Loucy (cell line): ENCODE data around the gene CELF2.

ENCODE experiments used
- H2AFZ ChIP-seq: fragments of 200-600 bp; sonication (generic); 2 replicates; pipeline ENCODE4 v1.6.0; 2016; ENCODE audit warnings: antibody characterized with exemption, mild to moderate bottlenecking, low read length, moderate library complexity
- H3F3A ChIP-seq: fragments of 200-600 bp; 2 replicates; pipeline ENCODE4 v1.6.0; 2016; ENCODE audit warnings: antibody characterized with exemption, low read depth, mild to moderate bottlenecking
- H3K27me3 ChIP-seq: fragments of 200-600 bp; sonication (generic); 2 replicates; pipeline ENCODE4 v1.6.1; 2014; ENCODE audit warnings: low read length, mild to moderate bottlenecking; ENCODE audit not compliant: insufficient read depth, poor library complexity, severe bottlenecking
- H3K36me3 ChIP-seq: fragments of 200-600 bp; sonication (generic); 2 replicates; pipeline ENCODE4 v1.6.1; 2016; ENCODE audit warnings: low read length; ENCODE audit not compliant: insufficient read depth
- H3K4me1 ChIP-seq: fragments of 200-600 bp; sonication (generic); 2 replicates; pipeline ENCODE4 v1.5.1; 2014; ENCODE audit warnings: low read length, mild to moderate bottlenecking; ENCODE audit not compliant: insufficient read depth, poor library complexity, severe bottlenecking
- H3K4me2 ChIP-seq: fragments of 200-600 bp; sonication (generic); 2 replicates; pipeline ENCODE4 v1.6.0; 2014; ENCODE audit warnings: antibody characterized with exemption, low read length, low read depth, mild to moderate bottlenecking; ENCODE audit not compliant: poor library complexity, severe bottlenecking
- H3K4me3 ChIP-seq: fragments of 200-600 bp; sonication (generic); 2 replicates; pipeline ENCODE4 v1.5.1; 2014; ENCODE audit warnings: low read length, mild to moderate bottlenecking, mixed read lengths; ENCODE audit not compliant: poor library complexity, severe bottlenecking
- H3K79me2 ChIP-seq: fragments of 200-600 bp; sonication (generic); 2 replicates; pipeline ENCODE4 v1.6.1; 2014; ENCODE audit warnings: low read length; ENCODE audit not compliant: insufficient read depth
- H3K9ac ChIP-seq: fragments of 200-600 bp; sonication (generic); 2 replicates; pipeline ENCODE4 v1.6.0; 2014; ENCODE audit warnings: mild to moderate bottlenecking, low read depth, low read length, moderate library complexity; ENCODE audit not compliant: poor library complexity, severe bottlenecking
- H3K9me2 ChIP-seq: fragments of 200-600 bp; sonication (generic); replicated peaks from 2 replicates; pipeline ENCODE4 v1.6.1; 2016; ENCODE audit warnings: low read depth, low read length, mixed read lengths
- H3K9me3 ChIP-seq: fragments of 200-600 bp; sonication (generic); 2 replicates; pipeline ENCODE4 v1.6.1; 2014; ENCODE audit warnings: mild to moderate bottlenecking, antibody characterized with exemption, low read length, low read depth; ENCODE audit not compliant: insufficient read depth
- H4K20me1 ChIP-seq: fragments of 200-600 bp; sonication (generic); 2 replicates; pipeline ENCODE4 v1.6.0; 2014; ENCODE audit warnings: antibody characterized with exemption, low read length, mild to moderate bottlenecking; ENCODE audit not compliant: insufficient read depth, poor library complexity, severe bottlenecking
- EZH2phosphoT487 ChIP-seq: fragments of 200-600 bp; IDR thresholded peaks from 2 replicates; pipeline ENCODE4 v1.6.1; 2018; ENCODE audit warnings: antibody characterized with exemption, mild to moderate bottlenecking, moderate library complexity, borderline replicate concordance
- TF ChIP-seq, protein P1 (sequence below): fragments of 200-600 bp; sonication (generic); conservative IDR thresholded peaks from 2 replicates; pipeline ENCODE4 v1.5.1; 2014; ENCODE audit warnings: mild to moderate bottlenecking, antibody characterized with exemption, low read length

CELF2 gene

DNA sequence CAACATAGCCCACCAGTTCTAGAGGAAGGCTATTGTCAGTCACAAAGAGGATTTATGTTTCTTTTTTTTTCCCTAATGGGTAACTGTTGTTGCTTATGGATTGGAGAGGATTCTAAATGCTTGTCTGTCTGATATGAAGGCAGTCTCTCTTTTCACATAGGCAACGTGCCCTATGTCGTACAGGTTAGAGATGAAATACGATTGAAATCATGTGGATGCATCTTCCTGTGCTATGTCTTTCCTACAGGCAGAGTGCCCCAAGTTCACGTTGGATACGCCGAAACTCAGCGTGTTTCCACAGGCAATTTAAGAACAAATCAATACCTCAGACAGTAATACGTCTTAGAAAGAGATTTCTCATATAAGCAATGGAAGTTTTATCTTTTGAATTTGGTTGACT, 93.8 kb downstream of the CELF2 start:
- H3K4me3 ChIP-seq: no peak overlapping the region

DNA sequence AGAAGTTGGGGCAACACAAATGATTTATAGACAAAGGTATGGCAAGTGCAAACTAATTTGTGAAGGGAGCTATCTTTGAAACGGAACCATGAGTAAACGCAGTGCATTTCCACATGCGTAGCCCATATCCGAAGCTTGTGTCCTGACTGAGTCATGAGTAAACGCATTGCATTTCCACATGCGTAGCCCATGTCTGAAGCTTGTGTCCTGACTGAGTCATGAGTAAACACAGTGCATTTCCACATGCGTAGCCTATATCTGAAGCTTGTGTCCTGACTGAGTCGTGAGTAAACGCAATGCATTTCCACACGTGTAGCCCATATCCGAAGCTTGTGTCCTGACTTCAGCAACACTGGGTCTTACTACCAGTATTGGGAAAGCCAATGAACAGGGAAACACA, 95.0 kb downstream of the CELF2 start:
- Histone ChIP-seq H2AFZ (no peak overlapping the region), H3K36me3 (no peaks in the 10 kb centered on the region), H3K9me3 (no peaks in the 10 kb centered on the region), H3F3A (no peaks in the 10 kb centered on the region), H3K9ac (no peak overlapping the region), H3K27me3 (no peaks in the 10 kb centered on the region), H4K20me1 (no peaks in the 10 kb centered on the region), H3K4me3 (no peak overlapping the region), H3K79me2 (0 out of 2 replicates have a peak, but pooled peaks cover 6% of the 10 kb centered on the region), H3K4me1 (peaks cover 43% of the 10 kb centered on the region), H3K4me2 (no peak overlapping the region), H3K9me2 (no peaks in the 10 kb centered on the region)
- no peak for TF ChIP-seq EZH2phosphoT487

More for the DNA sequence above, 93.8 kb downstream of the CELF2 start:
- no peak overlapping the region for H3K9ac ChIP-seq
- H3K4me2 ChIP-seq: no peak overlapping the region
- TF ChIP-seq, protein P1, sequence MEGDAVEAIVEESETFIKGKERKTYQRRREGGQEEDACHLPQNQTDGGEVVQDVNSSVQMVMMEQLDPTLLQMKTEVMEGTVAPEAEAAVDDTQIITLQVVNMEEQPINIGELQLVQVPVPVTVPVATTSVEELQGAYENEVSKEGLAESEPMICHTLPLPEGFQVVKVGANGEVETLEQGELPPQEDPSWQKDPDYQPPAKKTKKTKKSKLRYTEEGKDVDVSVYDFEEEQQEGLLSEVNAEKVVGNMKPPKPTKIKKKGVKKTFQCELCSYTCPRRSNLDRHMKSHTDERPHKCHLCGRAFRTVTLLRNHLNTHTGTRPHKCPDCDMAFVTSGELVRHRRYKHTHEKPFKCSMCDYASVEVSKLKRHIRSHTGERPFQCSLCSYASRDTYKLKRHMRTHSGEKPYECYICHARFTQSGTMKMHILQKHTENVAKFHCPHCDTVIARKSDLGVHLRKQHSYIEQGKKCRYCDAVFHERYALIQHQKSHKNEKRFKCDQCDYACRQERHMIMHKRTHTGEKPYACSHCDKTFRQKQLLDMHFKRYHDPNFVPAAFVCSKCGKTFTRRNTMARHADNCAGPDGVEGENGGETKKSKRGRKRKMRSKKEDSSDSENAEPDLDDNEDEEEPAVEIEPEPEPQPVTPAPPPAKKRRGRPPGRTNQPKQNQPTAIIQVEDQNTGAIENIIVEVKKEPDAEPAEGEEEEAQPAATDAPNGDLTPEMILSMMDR: no peak
- H3K4me1 ChIP-seq: peaks cover 32% of the 10 kb centered on the region
- H2AFZ ChIP-seq: no peak overlapping the region
- no peaks in the 10 kb centered on the region for H3K9me3 ChIP-seq
- no peaks in the 10 kb centered on the region for H4K20me1 ChIP-seq
- no peaks in the 10 kb centered on the region for H3K36me3 ChIP-seq
- 0 out of 2 replicates have a peak, but pooled peaks cover 6% of the 10 kb centered on the region for H3K79me2 ChIP-seq
- no peaks in the 10 kb centered on the region for H3F3A ChIP-seq
- H3K9me2 ChIP-seq: no peaks in the 10 kb centered on the region
- H3K27me3 ChIP-seq: no peaks in the 10 kb centered on the region

DNA sequence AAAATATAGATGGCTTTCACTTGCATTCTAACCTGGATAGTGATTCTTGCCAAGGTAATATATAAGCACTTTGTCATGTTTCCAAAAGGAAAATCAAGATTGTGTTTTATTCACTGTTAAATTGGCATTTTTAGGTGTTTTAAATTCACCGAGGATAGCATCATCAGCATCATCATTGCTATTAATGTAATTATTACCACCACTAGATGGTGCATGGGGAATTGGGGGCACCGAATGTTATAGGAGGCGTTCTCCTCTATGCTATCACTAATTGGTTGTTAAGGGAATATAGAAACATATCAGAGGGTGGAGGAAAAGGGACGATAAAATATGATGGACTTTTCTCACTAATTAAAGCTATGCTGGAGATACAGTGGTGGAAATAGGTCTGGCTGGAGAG, 95.5 kb downstream of the CELF2 start:
- H2AFZ ChIP-seq: no peak overlapping the region
- H3K4me2 ChIP-seq: peak overlapping the region; percentile 58
- H3K4me3 ChIP-seq: no peak overlapping the region
- peak overlapping the region; percentile 36 for H3K9ac ChIP-seq
- 0 out of 2 replicates have a peak, but pooled peaks cover 6% of the 10 kb centered on the region for H3K79me2 ChIP-seq
- H3K9me3 ChIP-seq: no peaks in the 10 kb centered on the region
- H3F3A ChIP-seq: no peaks in the 10 kb centered on the region
- TF ChIP-seq, protein P1: peak; percentile 89
- TF ChIP-seq EZH2phosphoT487: no peak
- H3K9me2 ChIP-seq: no peaks in the 10 kb centered on the region
- no peaks in the 10 kb centered on the region for H4K20me1 ChIP-seq
- H3K36me3 ChIP-seq: no peaks in the 10 kb centered on the region
- peaks cover 43% of the 10 kb centered on the region for H3K4me1 ChIP-seq
- H3K27me3 ChIP-seq: no peaks in the 10 kb centered on the region

DNA sequence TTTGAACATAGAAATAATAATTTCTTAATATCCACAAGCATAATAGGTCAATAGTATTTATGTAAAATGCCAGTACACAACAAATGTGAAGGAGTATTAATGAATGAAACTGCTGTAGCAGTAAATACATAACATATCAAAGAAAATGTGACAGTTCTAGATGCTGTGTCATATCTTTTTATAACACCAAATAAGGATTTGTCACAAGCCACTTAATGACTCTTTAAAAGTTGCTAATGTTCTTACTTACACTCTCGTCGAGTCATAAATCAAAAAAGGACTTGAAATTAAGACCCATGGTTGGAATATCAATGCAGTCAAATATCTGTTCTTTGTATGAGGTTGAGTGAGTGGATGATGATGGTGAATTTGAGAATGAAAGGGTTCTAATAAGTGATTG, 96.6 kb downstream of the CELF2 start:
- H3K27me3 ChIP-seq: no peaks in the 10 kb centered on the region
- no peaks in the 10 kb centered on the region for H3K9me3 ChIP-seq
- H3K4me2 ChIP-seq: peak overlapping the region; percentile 58
- no peak overlapping the region for H3K4me3 ChIP-seq
- H3K9me2 ChIP-seq: no peaks in the 10 kb centered on the region
- H3K4me1 ChIP-seq: peaks cover 43% of the 10 kb centered on the region
- peak overlapping the region; percentile 36 for H3K9ac ChIP-seq
- no peaks in the 10 kb centered on the region for H3F3A ChIP-seq
- TF ChIP-seq, protein P1: no peak
- TF ChIP-seq EZH2phosphoT487: no peak
- no peaks in the 10 kb centered on the region for H3K36me3 ChIP-seq
- no peaks in the 10 kb centered on the region for H4K20me1 ChIP-seq
- 0 out of 2 replicates have a peak, but pooled peaks cover 6% of the 10 kb centered on the region for H3K79me2 ChIP-seq
- no peak overlapping the region for H2AFZ ChIP-seq
